BE2C (cell line): ENCODE data around the gene GLYATL1.

ENCODE experiments used
- DNase-seq: peaks from one replicate; pipeline ENCODE4 v3.0.0-alpha.2; 2020
- H3K27me3 ChIP-seq: fragments of 250-450 bp; sonication (Bioruptor Pico); 2 replicates; pipeline ENCODE4 v1.5.1; 2020; ENCODE audit warnings: mild to moderate bottlenecking
- H3K36me3 ChIP-seq: fragments of 250-450 bp; sonication (Bioruptor Pico); 2 replicates; pipeline ENCODE4 v1.5.1; 2020; ENCODE audit warnings: mild to moderate bottlenecking
- H3K4me1 ChIP-seq: fragments of 250-450 bp; sonication (Bioruptor Pico); 2 replicates; pipeline ENCODE4 v1.5.1; 2020
- H3K4me3 ChIP-seq: 2 replicates; pipeline ENCODE4 v1.5.1; 2011; ENCODE audit warnings: low read depth, low read length
- H3K9me3 ChIP-seq: fragments of 250-450 bp; sonication (Bioruptor Pico); 2 replicates; pipeline ENCODE4 v1.5.1; 2020
- TF ChIP-seq, protein P1 (sequence below): IDR thresholded peaks from 2 replicates; pipeline ENCODE4 v1.5.1; 2012; ENCODE audit warnings: mild to moderate bottlenecking, low read depth, low read length

Gene GLYATL1

GRCh38 chr11:58963551-58964104 lies 24.3 kb downstream of the GLYATL1 start:
- TF ChIP-seq, protein P1, sequence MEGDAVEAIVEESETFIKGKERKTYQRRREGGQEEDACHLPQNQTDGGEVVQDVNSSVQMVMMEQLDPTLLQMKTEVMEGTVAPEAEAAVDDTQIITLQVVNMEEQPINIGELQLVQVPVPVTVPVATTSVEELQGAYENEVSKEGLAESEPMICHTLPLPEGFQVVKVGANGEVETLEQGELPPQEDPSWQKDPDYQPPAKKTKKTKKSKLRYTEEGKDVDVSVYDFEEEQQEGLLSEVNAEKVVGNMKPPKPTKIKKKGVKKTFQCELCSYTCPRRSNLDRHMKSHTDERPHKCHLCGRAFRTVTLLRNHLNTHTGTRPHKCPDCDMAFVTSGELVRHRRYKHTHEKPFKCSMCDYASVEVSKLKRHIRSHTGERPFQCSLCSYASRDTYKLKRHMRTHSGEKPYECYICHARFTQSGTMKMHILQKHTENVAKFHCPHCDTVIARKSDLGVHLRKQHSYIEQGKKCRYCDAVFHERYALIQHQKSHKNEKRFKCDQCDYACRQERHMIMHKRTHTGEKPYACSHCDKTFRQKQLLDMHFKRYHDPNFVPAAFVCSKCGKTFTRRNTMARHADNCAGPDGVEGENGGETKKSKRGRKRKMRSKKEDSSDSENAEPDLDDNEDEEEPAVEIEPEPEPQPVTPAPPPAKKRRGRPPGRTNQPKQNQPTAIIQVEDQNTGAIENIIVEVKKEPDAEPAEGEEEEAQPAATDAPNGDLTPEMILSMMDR, result no peak
- no peaks in the 10 kb centered on the region for H3K36me3 ChIP-seq
- H3K4me3 ChIP-seq, result no peak overlapping the region
- H3K27me3 ChIP-seq, result peaks cover 5% of the 10 kb centered on the region; the same call in 1 of the 2 replicates
- DNase-seq, result no peak
- no peaks in the 10 kb centered on the region for H3K4me1 ChIP-seq
- no peaks in the 10 kb centered on the region for H3K9me3 ChIP-seq

DNA sequence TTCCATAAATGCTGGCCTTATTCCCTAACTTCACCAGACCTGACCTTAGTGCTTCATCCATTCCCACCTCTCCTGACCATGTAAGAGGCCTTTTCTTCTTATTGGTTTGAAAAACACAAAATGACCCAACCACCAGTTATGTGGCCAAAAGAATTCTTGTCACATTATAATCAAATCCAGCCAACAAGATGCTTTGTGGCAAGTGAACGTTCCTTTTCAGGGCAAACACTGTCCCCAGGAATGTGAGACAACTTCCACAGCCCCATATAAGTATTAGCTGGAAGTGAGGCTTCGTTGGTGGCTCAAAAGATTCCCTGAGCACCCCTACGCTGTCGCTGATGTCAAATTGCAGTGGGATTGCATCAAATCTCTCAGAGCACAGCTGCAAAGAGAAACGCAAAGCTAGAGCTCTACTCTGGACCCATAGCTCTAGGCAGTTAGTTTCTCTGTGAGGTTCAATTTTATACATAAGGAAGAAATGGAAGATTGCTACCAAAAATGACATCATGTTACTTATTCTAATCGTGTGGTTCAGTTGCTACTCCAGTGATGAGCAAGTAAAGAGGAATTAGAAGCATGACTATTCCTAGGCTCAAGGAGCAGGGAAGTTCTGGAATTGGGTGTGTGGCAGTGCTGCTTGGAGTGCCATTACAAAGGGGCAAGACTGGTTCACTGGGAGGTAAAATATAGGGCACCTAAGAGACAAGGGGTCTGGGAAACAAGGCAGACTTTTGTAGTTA lies 26.1 kb downstream of the GLYATL1 start:
- H3K27me3 ChIP-seq, result peaks cover 5% of the 10 kb centered on the region; the same call in 1 of the 2 replicates
- H3K4me3 ChIP-seq, result no peak overlapping the region
- H3K4me1 ChIP-seq, result no peaks in the 10 kb centered on the region
- no peak for DNase-seq
- H3K36me3 ChIP-seq, result no peaks in the 10 kb centered on the region
- H3K9me3 ChIP-seq, result no peaks in the 10 kb centered on the region
- TF ChIP-seq, protein P1, result no peak

DNA sequence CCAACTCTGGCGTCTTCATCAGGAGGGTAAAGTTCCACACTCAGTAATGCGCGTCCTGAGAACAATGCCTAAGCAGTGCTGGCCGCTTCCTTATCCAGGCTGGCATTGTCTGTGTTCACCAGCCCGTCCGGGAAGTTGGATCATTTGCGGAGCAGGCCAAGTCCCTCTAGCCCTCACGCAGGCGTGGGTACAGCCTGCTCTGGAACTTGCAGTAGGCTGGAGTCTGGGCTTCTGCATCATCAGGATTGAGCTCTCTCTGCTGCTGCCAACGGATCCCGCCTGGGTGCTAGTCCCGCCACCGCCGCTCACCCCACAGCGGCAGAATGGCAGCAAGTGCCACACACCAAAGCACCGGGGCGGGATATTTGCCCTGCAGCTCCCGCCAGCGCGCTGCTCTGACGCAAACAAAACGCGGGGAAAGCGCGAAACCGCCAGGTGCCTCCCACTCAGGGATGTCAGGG lies 29.0 kb downstream of the GLYATL1 start:
- DNase-seq, result no peak
- Histone ChIP-seq H3K36me3 (no peaks in the 10 kb centered on the region), H3K9me3 (no peaks in the 10 kb centered on the region), H3K27me3 (peaks cover 4% of the 10 kb centered on the region; the same call in 1 of the 2 replicates), H3K4me1 (no peaks in the 10 kb centered on the region), H3K4me3 (no peak overlapping the region)
- TF ChIP-seq, protein P1, result no peak

DNA sequence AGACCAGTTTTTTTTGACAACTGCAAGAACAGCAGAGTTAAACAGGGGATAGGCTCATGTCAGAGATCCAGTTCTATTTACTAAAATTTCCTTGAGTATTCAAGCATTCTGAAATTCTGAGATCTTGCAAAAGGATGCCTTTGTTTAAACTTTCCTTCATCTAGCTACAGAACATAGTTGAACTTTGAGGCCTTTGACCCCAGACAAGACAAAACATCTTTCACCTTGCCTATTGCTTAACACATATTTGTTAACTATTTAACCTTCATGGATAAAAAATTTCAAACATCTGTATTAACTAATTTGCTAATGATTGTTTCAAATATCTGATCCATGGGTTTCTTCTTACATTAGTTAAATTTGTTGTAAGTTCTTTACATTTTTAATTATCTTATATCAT lies 38.2 kb downstream of the GLYATL1 start:
- H3K4me1 ChIP-seq, result no peaks in the 10 kb centered on the region
- no peaks in the 10 kb centered on the region for H3K36me3 ChIP-seq
- H3K4me3 ChIP-seq, result no peak overlapping the region
- no peak for DNase-seq
- no peaks in the 10 kb centered on the region for H3K9me3 ChIP-seq
- H3K27me3 ChIP-seq, result no peaks in the 10 kb centered on the region
- TF ChIP-seq, protein P1, result no peak

DNA sequence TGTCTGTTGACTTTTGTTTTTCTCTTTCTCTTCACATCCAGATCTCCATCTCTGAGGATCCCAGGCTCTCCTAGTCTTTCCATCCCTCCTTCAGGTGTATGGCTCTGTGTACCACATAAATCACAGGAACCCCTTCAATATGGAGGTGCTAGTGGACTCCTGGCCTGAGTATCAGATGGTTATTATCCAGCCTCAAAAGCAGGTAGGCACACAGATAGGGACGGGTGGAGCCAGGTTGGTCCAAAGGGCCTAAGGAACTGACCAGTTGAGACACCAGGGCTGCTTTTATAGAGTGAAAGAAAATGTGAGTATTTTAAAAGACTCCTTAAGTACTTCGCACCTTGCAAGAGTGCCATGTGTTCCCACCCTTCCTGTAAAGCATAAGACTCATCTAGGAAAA lies 39.9 kb downstream of the GLYATL1 start:
- TF ChIP-seq, protein P1, result no peak

DNA sequence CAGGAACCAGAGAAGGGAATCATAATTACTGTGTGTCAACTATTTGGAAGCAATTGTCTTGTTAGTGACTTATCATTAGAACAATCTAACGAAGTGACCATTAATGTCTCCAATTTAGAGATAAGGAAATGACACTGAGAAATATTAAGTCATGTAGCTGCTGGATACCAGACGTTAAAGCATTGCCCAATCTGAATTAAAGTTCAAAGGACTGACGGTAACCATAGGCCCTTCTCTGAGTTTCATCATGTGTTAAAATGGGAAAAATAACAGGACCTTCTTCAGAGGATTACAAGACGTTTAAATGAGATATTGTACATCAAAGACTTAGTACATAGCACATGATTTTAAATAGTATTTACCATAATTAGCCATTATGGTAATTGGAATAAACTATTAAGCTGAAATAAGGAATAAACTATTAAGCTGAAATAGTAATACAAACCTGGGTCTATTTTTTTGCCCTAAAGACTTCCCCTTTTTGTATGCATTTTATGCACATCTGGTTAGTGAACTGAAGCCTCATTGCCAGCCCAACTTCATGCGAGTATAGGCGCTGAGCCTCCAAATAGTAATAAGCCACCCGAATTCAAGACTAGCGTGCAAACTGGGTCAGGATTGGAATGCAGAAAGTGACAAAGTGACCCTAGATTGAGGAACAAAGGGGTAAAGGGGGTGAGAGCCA lies 41.0 kb downstream of the GLYATL1 start:
- no peak overlapping the region for H3K4me3 ChIP-seq
- H3K4me1 ChIP-seq, result no peaks in the 10 kb centered on the region
- H3K36me3 ChIP-seq, result no peaks in the 10 kb centered on the region
- no peak for DNase-seq
- TF ChIP-seq, protein P1, result no peak
- H3K9me3 ChIP-seq, result no peaks in the 10 kb centered on the region
- H3K27me3 ChIP-seq, result no peaks in the 10 kb centered on the region

More for the DNA sequence above, 39.9 kb downstream of the GLYATL1 start:
- Histone ChIP-seq H3K27me3 (no peaks in the 10 kb centered on the region), H3K4me1 (no peaks in the 10 kb centered on the region), H3K4me3 (no peak overlapping the region), H3K36me3 (no peaks in the 10 kb centered on the region), H3K9me3 (no peaks in the 10 kb centered on the region)
- DNase-seq, result no peak
